ENCODE results near the gene DCHS2. TPM values are rescaled to one million over a fixed set of nuclear protein-coding genes. Genes with fewer than 3 reads are reported as not detected.

Gene DCHS2
- total RNA-seq, 1 donor from 2014 or later = 0.71 TPM

DNA sequence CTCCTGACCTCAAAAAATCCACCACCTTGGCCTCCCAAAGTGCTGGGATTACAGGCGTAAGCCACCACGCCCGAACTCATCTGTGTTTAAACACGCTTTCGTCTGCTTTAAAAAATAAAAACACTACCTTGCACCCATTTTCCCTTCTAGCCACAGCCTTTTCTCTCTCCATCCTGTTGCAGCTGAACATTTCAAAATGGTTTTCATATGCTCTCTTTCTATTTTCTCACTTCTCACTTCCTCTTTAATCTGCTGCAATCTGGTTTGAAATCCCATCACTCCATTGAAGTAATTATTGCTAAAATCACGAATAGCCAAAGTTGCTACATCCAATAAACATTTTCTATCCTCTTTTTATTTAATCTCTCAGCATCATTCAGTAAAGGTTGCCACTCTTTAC is 70.0 kb downstream of the DCHS2 start:
- no peak overlapping the region for H3K27ac ChIP-seq
- DNase-seq (ENCODE audit: low spot score) = no peak
- peaks cover 10% of the 10 kb centered on the region for H3K4me1 ChIP-seq
- H3K27ac Mint-ChIP-seq = no peak overlapping the region
- peaks cover 13% of the 10 kb centered on the region for H3K27me3 Mint-ChIP-seq (ENCODE audit: insufficient read depth, low read depth)
- H3K4me1 Mint-ChIP-seq = peaks cover 22% of the 10 kb centered on the region
- H3K79me2 ChIP-seq (ENCODE audit: low read depth) = no peaks in the 10 kb centered on the region
- no peaks in the 10 kb centered on the region for H3K9me3 ChIP-seq (ENCODE audit: low read depth)
- H3K4me3 ChIP-seq = no peak overlapping the region
- no peaks in the 10 kb centered on the region for H3F3A ChIP-seq (ENCODE audit: low read depth)
- H3K4me3 Mint-ChIP-seq = no peak overlapping the region
- no peaks in the 10 kb centered on the region for H3K36me3 ChIP-seq
- H3K4me2 ChIP-seq = no peak overlapping the region
- no peak overlapping the region for H2AFZ ChIP-seq (replicated peaks)
- peaks cover 12% of the 10 kb centered on the region for H3K27me3 ChIP-seq
- TF ChIP-seq EZH2 (IDR thresholded peaks at IDR 0.05) = no peak
- TF ChIP-seq EZH2phosphoT487 (IDR thresholded peaks at IDR 0.05) = no peak
- TF ChIP-seq, protein P1, sequence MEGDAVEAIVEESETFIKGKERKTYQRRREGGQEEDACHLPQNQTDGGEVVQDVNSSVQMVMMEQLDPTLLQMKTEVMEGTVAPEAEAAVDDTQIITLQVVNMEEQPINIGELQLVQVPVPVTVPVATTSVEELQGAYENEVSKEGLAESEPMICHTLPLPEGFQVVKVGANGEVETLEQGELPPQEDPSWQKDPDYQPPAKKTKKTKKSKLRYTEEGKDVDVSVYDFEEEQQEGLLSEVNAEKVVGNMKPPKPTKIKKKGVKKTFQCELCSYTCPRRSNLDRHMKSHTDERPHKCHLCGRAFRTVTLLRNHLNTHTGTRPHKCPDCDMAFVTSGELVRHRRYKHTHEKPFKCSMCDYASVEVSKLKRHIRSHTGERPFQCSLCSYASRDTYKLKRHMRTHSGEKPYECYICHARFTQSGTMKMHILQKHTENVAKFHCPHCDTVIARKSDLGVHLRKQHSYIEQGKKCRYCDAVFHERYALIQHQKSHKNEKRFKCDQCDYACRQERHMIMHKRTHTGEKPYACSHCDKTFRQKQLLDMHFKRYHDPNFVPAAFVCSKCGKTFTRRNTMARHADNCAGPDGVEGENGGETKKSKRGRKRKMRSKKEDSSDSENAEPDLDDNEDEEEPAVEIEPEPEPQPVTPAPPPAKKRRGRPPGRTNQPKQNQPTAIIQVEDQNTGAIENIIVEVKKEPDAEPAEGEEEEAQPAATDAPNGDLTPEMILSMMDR (IDR thresholded peaks at IDR 0.05) = no peak
- no peaks in the 10 kb centered on the region for H3K36me3 Mint-ChIP-seq
- H4K20me1 ChIP-seq (ENCODE audit: low read depth) = no peaks in the 10 kb centered on the region
- H3K9ac ChIP-seq = no peak overlapping the region
- no peaks in the 10 kb centered on the region for H3K9me3 Mint-ChIP-seq

DNA sequence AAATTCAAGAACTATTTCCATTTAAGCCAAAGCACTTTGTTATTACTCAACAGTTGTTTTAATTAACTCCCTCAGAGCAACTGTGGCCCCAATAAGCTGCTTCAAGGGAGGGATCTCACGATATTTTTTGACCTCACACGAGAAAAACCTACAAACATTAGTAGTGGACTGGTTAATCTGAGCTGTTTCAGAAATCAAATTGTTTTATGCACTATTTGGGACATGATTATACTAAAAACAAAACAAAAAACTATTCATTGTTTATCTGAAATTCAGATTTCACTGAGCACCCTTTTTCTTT is 74.3 kb downstream of the DCHS2 start:
- H3K9me3 ChIP-seq (ENCODE audit: low read depth) = no peaks in the 10 kb centered on the region
- no peaks in the 10 kb centered on the region for H3K79me2 ChIP-seq (ENCODE audit: low read depth)
- H3K4me3 Mint-ChIP-seq = peak overlapping the region; percentile 93
- H3K27ac Mint-ChIP-seq = peak overlapping the region; percentile 91
- no peak overlapping the region for H3K27ac ChIP-seq
- H4K20me1 ChIP-seq (ENCODE audit: low read depth) = no peaks in the 10 kb centered on the region
- H3K36me3 Mint-ChIP-seq = no peaks in the 10 kb centered on the region
- H3K27me3 Mint-ChIP-seq (ENCODE audit: insufficient read depth, low read depth) = peaks cover 10% of the 10 kb centered on the region
- DNase-seq (ENCODE audit: low spot score) = no peak
- peak overlapping the region; percentile 92 for H2AFZ ChIP-seq (replicated peaks)
- no peaks in the 10 kb centered on the region for H3K9me3 Mint-ChIP-seq
- no peaks in the 10 kb centered on the region for H3K36me3 ChIP-seq
- peaks cover 17% of the 10 kb centered on the region for H3K4me1 Mint-ChIP-seq
- peaks cover 3% of the 10 kb centered on the region for H3F3A ChIP-seq (ENCODE audit: low read depth)
- peaks cover 6% of the 10 kb centered on the region for H3K4me1 ChIP-seq
- no peak for TF ChIP-seq EZH2 (IDR thresholded peaks at IDR 0.05)
- TF ChIP-seq, protein P1 (IDR thresholded peaks at IDR 0.05) = no peak
- TF ChIP-seq EZH2phosphoT487 (IDR thresholded peaks at IDR 0.05) = no peak
- H3K4me2 ChIP-seq = peak overlapping the region; percentile 95
- no peak overlapping the region for H3K9ac ChIP-seq
- H3K27me3 ChIP-seq = peaks cover 24% of the 10 kb centered on the region
- peak overlapping the region; percentile 67 for H3K4me3 ChIP-seq

DNA sequence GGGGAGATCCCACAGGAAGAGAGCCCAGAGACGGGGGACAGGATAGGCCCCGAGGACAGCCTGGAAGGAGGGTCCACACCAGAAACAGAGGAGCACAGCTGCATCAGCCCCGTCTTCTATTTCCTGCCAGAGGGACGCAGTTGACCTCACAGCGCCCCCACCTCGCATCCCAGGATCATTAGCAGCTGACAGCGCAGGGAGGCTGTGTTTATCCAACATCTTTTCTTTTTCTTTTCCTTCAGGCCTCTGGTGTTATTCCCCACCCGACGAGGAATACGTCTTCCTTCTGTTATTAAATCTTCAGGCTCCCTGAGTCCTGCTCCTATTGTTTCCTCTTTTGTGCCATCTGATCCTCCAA is 75.4 kb downstream of the DCHS2 start:
- Histone ChIP-seq H3K4me3 (peak overlapping the region; percentile 67), H4K20me1 (ENCODE audit: low read depth) (no peaks in the 10 kb centered on the region), H3K27me3 (peaks cover 24% of the 10 kb centered on the region), H3K4me2 (peak overlapping the region; percentile 95), H3K36me3 (no peaks in the 10 kb centered on the region), H3F3A (ENCODE audit: low read depth) (peaks cover 3% of the 10 kb centered on the region), H3K79me2 (ENCODE audit: low read depth) (no peaks in the 10 kb centered on the region), H2AFZ (replicated peaks) (peak overlapping the region; percentile 92), H3K27ac (no peak overlapping the region), H3K4me1 (peaks cover 6% of the 10 kb centered on the region), H3K9me3 (ENCODE audit: low read depth) (no peaks in the 10 kb centered on the region), H3K9ac (no peak overlapping the region)
- no peak for TF ChIP-seq EZH2phosphoT487 (IDR thresholded peaks at IDR 0.05)
- TF ChIP-seq, protein P1 (IDR thresholded peaks at IDR 0.05) = peak; percentile 48
- Mint-ChIP-seq H3K27me3 (ENCODE audit: insufficient read depth, low read depth) (peaks cover 8% of the 10 kb centered on the region), H3K36me3 (no peaks in the 10 kb centered on the region), H3K4me1 (peaks cover 17% of the 10 kb centered on the region), H3K9me3 (no peaks in the 10 kb centered on the region), H3K27ac (peak overlapping the region; percentile 62), H3K4me3 (peak overlapping the region; percentile 93)
- peak; percentile 68 for DNase-seq (ENCODE audit: low spot score)

DNA sequence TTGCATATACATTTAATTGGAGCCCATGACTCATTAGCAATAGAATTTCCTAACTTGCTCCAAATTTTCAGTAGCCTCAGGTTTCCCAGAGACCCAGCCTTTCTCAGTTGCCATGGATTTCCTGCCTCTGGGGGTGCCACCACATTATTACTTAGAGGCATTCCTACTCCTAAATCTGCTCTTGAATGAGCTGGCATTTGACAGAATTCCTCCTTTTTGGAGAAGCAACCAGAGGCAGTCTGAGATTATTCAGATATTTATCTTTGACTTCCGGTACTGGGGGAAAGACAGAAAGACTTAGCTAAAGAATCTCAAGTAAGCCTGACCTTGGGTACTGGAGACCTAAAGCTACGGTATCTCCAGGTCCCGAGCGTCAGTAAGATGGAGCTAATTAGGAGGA is 76.3 kb downstream of the DCHS2 start:
- no peaks in the 10 kb centered on the region for H3K36me3 ChIP-seq
- no peak overlapping the region for H3K4me2 ChIP-seq
- H3K27me3 ChIP-seq = peaks cover 24% of the 10 kb centered on the region
- H3F3A ChIP-seq (ENCODE audit: low read depth) = peaks cover 3% of the 10 kb centered on the region
- H3K9me3 ChIP-seq (ENCODE audit: low read depth) = no peaks in the 10 kb centered on the region
- Mint-ChIP-seq H3K9me3 (no peaks in the 10 kb centered on the region), H3K36me3 (no peaks in the 10 kb centered on the region), H3K27ac (no peak overlapping the region), H3K27me3 (ENCODE audit: insufficient read depth, low read depth) (peaks cover 8% of the 10 kb centered on the region), H3K4me3 (peak overlapping the region; percentile 71), H3K4me1 (peaks cover 17% of the 10 kb centered on the region)
- H3K4me1 ChIP-seq = peaks cover 6% of the 10 kb centered on the region
- no peak overlapping the region for H3K4me3 ChIP-seq
- no peak overlapping the region for H3K27ac ChIP-seq
- no peak overlapping the region for H3K9ac ChIP-seq
- TF ChIP-seq EZH2 (IDR thresholded peaks at IDR 0.05) (no peak), EZH2phosphoT487 (IDR thresholded peaks at IDR 0.05) (no peak)
- TF ChIP-seq, protein P1 (IDR thresholded peaks at IDR 0.05) = no peak
- H2AFZ ChIP-seq (replicated peaks) = no peak overlapping the region
- no peaks in the 10 kb centered on the region for H3K79me2 ChIP-seq (ENCODE audit: low read depth)
- no peaks in the 10 kb centered on the region for H4K20me1 ChIP-seq (ENCODE audit: low read depth)
- no peak for DNase-seq (ENCODE audit: low spot score)

All from neural progenitor cell (in vitro differentiated cells).